IMR-90 (cell line): Measurements from ENCODE around the gene CALU. TPM values are rescaled to one million over a fixed set of nuclear protein-coding genes. Genes with fewer than 3 reads are reported as not detected.

ENCODE experiments used
- ATAC-seq: fragments of 200-7000 bp; cut with Tn5 transposase; 2 replicates; pipeline ENCODE4 v1.9.1; 2020; ENCODE audit warnings: low read depth, mild to moderate bottlenecking, moderate library complexity
- BruUV-seq: library from RNA; stranded (reverse); fragments of 400-500 nt; replicated peaks from 2 replicates; lab custom pipeline; 2021; lab: Mats Ljungman, UMichigan
- CTCF ChIA-PET: fragments of 300-600 bp; formaldehyde crosslinking; extraction: SDS; loops from one replicate; lab custom pipeline; 2021; ENCODE audit warnings: antibody characterized with exemption; lab: Yijun Ruan, JAX
- POLR2A ChIA-PET: fragments of 300-600 bp; sonication (Branson Sonifier 250); formaldehyde crosslinking; loops from one replicate; lab custom pipeline; 2022; ENCODE audit warnings: antibody characterized with exemption; ENCODE audit not compliant: unreplicated experiment; lab: Charles Lee
- DNase-seq: peaks from one replicate; pipeline ENCODE4 v3.0.0; 2013
- H2AFZ ChIP-seq: replicated peaks from 2 replicates; pipeline ENCODE3; 2013; ENCODE audit warnings: low read length, mild to moderate bottlenecking; ENCODE audit not compliant: poor library complexity
- H2AK5ac ChIP-seq: 2 replicates; pipeline ENCODE4 v1.6.1; 2013; ENCODE audit warnings: low read depth, low read length, inconsistent platforms
- H2AK9ac ChIP-seq: replicated peaks from 2 replicates; pipeline ENCODE3; 2013; ENCODE audit warnings: mild to moderate bottlenecking, low read depth, low read length, moderate library complexity; ENCODE audit not compliant: poor library complexity
- H2BK120ac ChIP-seq: 2 replicates; pipeline ENCODE4 v1.6.1; 2013; ENCODE audit warnings: low read depth, low read length, inconsistent platforms
- H2BK15ac ChIP-seq: 3 replicates; pipeline ENCODE4 v1.6.1; 2013; ENCODE audit warnings: low read depth, low read length, inconsistent platforms
- H2BK20ac ChIP-seq: 2 replicates; pipeline ENCODE4 v1.6.1; 2013; ENCODE audit warnings: low read depth, mild to moderate bottlenecking, inconsistent platforms, low read length, moderate library complexity
- H2BK5ac ChIP-seq: 2 replicates; pipeline ENCODE4 v1.6.1; 2013; ENCODE audit warnings: mild to moderate bottlenecking, low read depth, low read length, inconsistent platforms; ENCODE audit not compliant: poor library complexity, severe bottlenecking
- H3K14ac ChIP-seq: replicated peaks from 2 replicates; pipeline ENCODE4 v1.6.1; 2013; ENCODE audit warnings: low read depth, low read length, inconsistent platforms
- H3K18ac ChIP-seq: 2 replicates; pipeline ENCODE4 v1.6.1; 2013; ENCODE audit warnings: low read depth, low read length, control low read depth
- H3K23ac ChIP-seq: 2 replicates; pipeline ENCODE4 v1.6.1; 2013; ENCODE audit warnings: low read depth, low read length, inconsistent platforms
- H3K27ac ChIP-seq: 2 replicates; pipeline ENCODE4 v1.5.1; 2013; ENCODE audit warnings: mild to moderate bottlenecking, control low read depth, low read length; ENCODE audit not compliant: insufficient read depth
- H3K27me3 ChIP-seq: 2 replicates; pipeline ENCODE4 v1.6.1; 2013; ENCODE audit warnings: low read length; ENCODE audit not compliant: control insufficient read depth, insufficient read depth
- H3K36me3 ChIP-seq: 2 replicates; pipeline ENCODE4 v1.6.1; 2013; ENCODE audit warnings: low read length, mixed read lengths; ENCODE audit not compliant: control insufficient read depth, insufficient read depth
- H3K4ac ChIP-seq: 2 replicates; pipeline ENCODE4 v1.6.1; 2013; ENCODE audit warnings: low read depth, low read length, inconsistent platforms
- H3K4me1 ChIP-seq: 2 replicates; pipeline ENCODE4 v1.6.1; 2013; ENCODE audit warnings: low read length, mixed read lengths; ENCODE audit not compliant: control insufficient read depth, insufficient read depth
- H3K4me2 ChIP-seq: 2 replicates; pipeline ENCODE4 v1.6.1; 2013; ENCODE audit warnings: low read depth, mild to moderate bottlenecking, control low read depth, low read length, moderate library complexity
- H3K4me3 ChIP-seq: 2 replicates; pipeline ENCODE4 v1.5.1; 2013; ENCODE audit warnings: low read depth, mild to moderate bottlenecking, control low read depth, low read length, moderate library complexity; ENCODE audit not compliant: insufficient read depth
- H3K56ac ChIP-seq: 2 replicates; pipeline ENCODE4 v1.6.1; 2013; ENCODE audit warnings: low read length, inconsistent platforms; ENCODE audit not compliant: insufficient read depth; ENCODE audit errors: extremely low read depth
- H3K79me1 ChIP-seq, 2 experiments: 2 replicates each; pipeline ENCODE4 v1.6.1; 2013; ENCODE audit warnings: low read length in 2 of 2, inconsistent platforms in 1 of 2, low read depth in 1 of 2
- H3K9ac ChIP-seq: 2 replicates; pipeline ENCODE4 v1.6.1; 2013; ENCODE audit warnings: low read depth, low read length, control low read depth
- H3K9me1 ChIP-seq: 2 replicates; pipeline ENCODE4 v1.6.1; 2013; ENCODE audit warnings: low read length, inconsistent platforms; ENCODE audit not compliant: insufficient read depth
- H3K9me3 ChIP-seq: 2 replicates; pipeline ENCODE4 v1.6.1; 2013; ENCODE audit warnings: low read length; ENCODE audit not compliant: control insufficient read depth, insufficient read depth
- H4K20me1 ChIP-seq: 2 replicates; pipeline ENCODE4 v1.6.1; 2013; ENCODE audit warnings: low read length, inconsistent platforms; ENCODE audit not compliant: insufficient read depth
- H4K5ac ChIP-seq: 2 replicates; pipeline ENCODE4 v1.6.1; 2013; ENCODE audit warnings: mild to moderate bottlenecking, low read depth, low read length, control low read depth
- H4K8ac ChIP-seq, 2 experiments: 2 replicates each; pipeline ENCODE4 v1.6.1; 2013; ENCODE audit warnings: low read depth in 2 of 2, low read length in 2 of 2, control low read depth in 1 of 2, inconsistent platforms in 1 of 2
- H4K91ac ChIP-seq: 2 replicates; pipeline ENCODE4 v1.6.1; 2013; ENCODE audit warnings: low read depth, low read length, inconsistent platforms; ENCODE audit not compliant: insufficient read depth
- BHLHE40 ChIP-seq: fragments of 150-350 bp; IDR thresholded peaks from 2 replicates; pipeline ENCODE4 v1.6.1; 2016; ENCODE audit warnings: mild to moderate bottlenecking, low read depth, low read length
- CEBPB ChIP-seq: IDR thresholded peaks from 2 replicates; pipeline ENCODE4 v1.6.1; 2012; ENCODE audit warnings: low read depth, low read length, improper control_type of control experiment
- CHD1 ChIP-seq: IDR thresholded peaks from 2 replicates; pipeline ENCODE4 v1.6.1; 2012; ENCODE audit warnings: low read depth, low read length, improper control_type of control experiment
- MAFK ChIP-seq: IDR thresholded peaks from 2 replicates; pipeline ENCODE4 v1.6.1; 2012; ENCODE audit warnings: low read depth, low read length, improper control_type of control experiment
- MAZ ChIP-seq: IDR thresholded peaks from 2 replicates; pipeline ENCODE4 v1.6.1; 2012; ENCODE audit warnings: low read depth, mild to moderate bottlenecking, low read length, improper control_type of control experiment, moderate library complexity, borderline replicate concordance
- MXI1 ChIP-seq: IDR thresholded peaks from 2 replicates; pipeline ENCODE4 v1.6.1; 2012; ENCODE audit warnings: low read depth, mild to moderate bottlenecking, low read length, moderate library complexity, borderline replicate concordance
- POLR2A ChIP-seq: IDR thresholded peaks from 2 replicates; pipeline ENCODE4 v1.6.1; 2012; ENCODE audit warnings: mild to moderate bottlenecking, low read depth, low read length
- RAD21 ChIP-seq: IDR thresholded peaks from 2 replicates; pipeline ENCODE4 v1.6.1; 2012; ENCODE audit warnings: low read length, improper control_type of control experiment
- RCOR1 ChIP-seq: IDR thresholded peaks from 2 replicates; pipeline ENCODE4 v1.6.1; 2012; ENCODE audit warnings: mild to moderate bottlenecking, low read length, improper control_type of control experiment; ENCODE audit not compliant: insufficient replicate concordance
- RFX5 ChIP-seq: IDR thresholded peaks from 2 replicates; pipeline ENCODE4 v1.8.0; 2012; ENCODE audit warnings: low read depth, mild to moderate bottlenecking, low read length, moderate library complexity
- SMC3 ChIP-seq: fragments of 150-350 bp; IDR thresholded peaks from 2 replicates; pipeline ENCODE4 v1.6.1; 2016; ENCODE audit warnings: low read depth, mild to moderate bottlenecking, antibody characterized with exemption, low read length, moderate library complexity
- WGBS, 2 experiments: methylation state at CpG; one replicate each; pipeline versions ENCODE4 v1.1.5 to v1.1.7; 2013; ENCODE audit warnings: missing lambda C conversion rate in 2 of 2; ENCODE audit not compliant: insufficient read length in 1 of 2; ENCODE audit errors: extremely low coverage in 2 of 2; 5-methylcytosine and 5-hydroxymethylcytosine counted together
- dilution Hi-C: fragments of 300-500 bp; cut with HindIII; formaldehyde crosslinking; loops from one replicate; pipeline ENCODE4 v1.14.3; 2018; ENCODE audit warnings: low sequenced_read_pairs; ENCODE audit not compliant: unreplicated experiment
- in situ Hi-C: fragments of 300-500 bp; cut with MboI; formaldehyde crosslinking; loops from 3 replicates; pipeline ENCODE4 v1.14.3; 2019; ENCODE audit warnings: low sequenced_read_pairs, inconsistent platforms, mixed read lengths
- intact Hi-C: fragments of 100-400 bp; cut with micrococcal nuclease; formaldehyde crosslinking; loops from 2 replicates; pipeline ENCODE4 v1.10.0; 2022
- polyA plus RNA-seq, 3 experiments: library from polyadenylated mRNA; depleted of rRNA; stranded (reverse); fragments of >200 nt; gene quantifications; 2 replicates each; pipeline ENCODE4 v1.2.3, GENCODE V29; 2012; ENCODE audit warnings: low replicate concordance in 1 of 3
- total RNA-seq: library from RNA; depleted of rRNA; stranded (reverse); fragments of >200 nt; gene quantifications from 2 replicates; pipeline ENCODE4 v1.2.3, GENCODE V29; 2012
- TF ChIP-seq, protein P1 (sequence below): fragments of 150-350 bp; IDR thresholded peaks from 2 replicates; pipeline ENCODE4 v1.6.1; 2017; ENCODE audit warnings: mild to moderate bottlenecking, antibody characterized with exemption, low read length, low read depth

The CALU gene
- total and polyA plus RNA-seq, 2 of the 4 experiments (the other 2 are of a cell fraction): 421 to 525 TPM

DNA sequence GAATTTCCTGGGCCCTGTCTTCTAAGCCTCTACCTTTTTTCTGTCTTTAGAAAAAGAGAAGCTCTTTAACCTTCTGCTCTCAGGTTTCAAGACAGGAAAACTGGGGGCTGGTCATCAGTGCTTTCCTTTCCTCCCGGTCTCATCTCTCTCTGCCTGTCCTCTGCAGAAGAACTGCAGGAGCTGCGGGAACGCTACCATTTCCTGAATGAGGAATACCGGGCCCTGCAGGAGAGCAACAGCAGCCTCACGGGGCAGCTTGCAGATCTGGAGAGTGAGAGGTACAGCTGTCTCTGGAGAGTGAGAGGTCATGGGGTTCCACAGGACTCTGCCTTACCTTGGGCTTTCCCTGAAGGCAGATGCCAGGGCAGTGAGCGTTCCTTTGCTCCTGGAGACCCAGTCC, 65.3 kb downstream of the CALU start:
- no peak overlapping the region for H2AFZ ChIP-seq
- H3K9ac ChIP-seq: no peak overlapping the region
- CTCF ChIA-PET: no interaction called here
- POLR2A ChIA-PET: no interaction called here
- in situ Hi-C loops (no loop called here), intact Hi-C loops (no loop called here), dilution Hi-C loops (no loop called here)
- no peak overlapping the region for H2BK20ac ChIP-seq
- H3K56ac ChIP-seq: no peak overlapping the region
- H3K4me2 ChIP-seq: no peak overlapping the region
- peaks cover 4% of the 10 kb centered on the region; the same call in 1 of the 2 replicates for H3K9me1 ChIP-seq
- H4K8ac ChIP-seq: no peak overlapping the region
- H3K27me3 ChIP-seq: no peaks in the 10 kb centered on the region
- H3K4ac ChIP-seq: no peak overlapping the region
- H2BK120ac ChIP-seq: no peak overlapping the region
- H3K27ac ChIP-seq: no peak overlapping the region
- H2BK15ac ChIP-seq: no peak overlapping the region
- no peak for TF ChIP-seq MAZ
- no peak for TF ChIP-seq BHLHE40
- TF ChIP-seq RCOR1: no peak
- TF ChIP-seq CHD1: no peak
- TF ChIP-seq RAD21: no peak
- no peak for TF ChIP-seq MXI1
- no peak for TF ChIP-seq MAFK
- no peak for TF ChIP-seq RFX5
- TF ChIP-seq SMC3: no peak
- no peak for TF ChIP-seq POLR2A
- TF ChIP-seq, protein P1, sequence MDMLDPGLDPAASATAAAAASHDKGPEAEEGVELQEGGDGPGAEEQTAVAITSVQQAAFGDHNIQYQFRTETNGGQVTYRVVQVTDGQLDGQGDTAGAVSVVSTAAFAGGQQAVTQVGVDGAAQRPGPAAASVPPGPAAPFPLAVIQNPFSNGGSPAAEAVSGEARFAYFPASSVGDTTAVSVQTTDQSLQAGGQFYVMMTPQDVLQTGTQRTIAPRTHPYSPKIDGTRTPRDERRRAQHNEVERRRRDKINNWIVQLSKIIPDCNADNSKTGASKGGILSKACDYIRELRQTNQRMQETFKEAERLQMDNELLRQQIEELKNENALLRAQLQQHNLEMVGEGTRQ: no peak
- no peak for TF ChIP-seq CEBPB
- H3K18ac ChIP-seq: no peak overlapping the region
- no peaks in the 10 kb centered on the region for H3K9me3 ChIP-seq
- H4K20me1 ChIP-seq: no peaks in the 10 kb centered on the region
- no peak overlapping the region for H3K4me3 ChIP-seq
- H4K5ac ChIP-seq: no peak overlapping the region
- H3K79me1 ChIP-seq: no peaks in the 10 kb centered on the region
- BruUV-seq: no TSS peak
- no peak overlapping the region for H2BK5ac ChIP-seq
- no peak overlapping the region for H3K14ac ChIP-seq
- peaks cover 36% of the 10 kb centered on the region for H3K36me3 ChIP-seq
- no peak overlapping the region for H2AK5ac ChIP-seq
- no peak overlapping the region for H4K91ac ChIP-seq
- H2AK9ac ChIP-seq: no peak overlapping the region
- no peak overlapping the region for H3K23ac ChIP-seq
- 58% methylated on average over 2 of the region's 6 CpGs; no CpG with 5 or more reads in 1 of the 2 experiments for WGBS, 2 experiments
- no peak for DNase-seq
- no peaks in the 10 kb centered on the region for H3K4me1 ChIP-seq
- ATAC-seq: no peak
